D341Med (cell line): ENCODE data around the gene RMDN3.

ENCODE experiments used
- DNase-seq: peaks from one replicate; pipeline ENCODE4 v3.0.0; 2012; ENCODE audit warnings: low spot score

Gene RMDN3, protein sequence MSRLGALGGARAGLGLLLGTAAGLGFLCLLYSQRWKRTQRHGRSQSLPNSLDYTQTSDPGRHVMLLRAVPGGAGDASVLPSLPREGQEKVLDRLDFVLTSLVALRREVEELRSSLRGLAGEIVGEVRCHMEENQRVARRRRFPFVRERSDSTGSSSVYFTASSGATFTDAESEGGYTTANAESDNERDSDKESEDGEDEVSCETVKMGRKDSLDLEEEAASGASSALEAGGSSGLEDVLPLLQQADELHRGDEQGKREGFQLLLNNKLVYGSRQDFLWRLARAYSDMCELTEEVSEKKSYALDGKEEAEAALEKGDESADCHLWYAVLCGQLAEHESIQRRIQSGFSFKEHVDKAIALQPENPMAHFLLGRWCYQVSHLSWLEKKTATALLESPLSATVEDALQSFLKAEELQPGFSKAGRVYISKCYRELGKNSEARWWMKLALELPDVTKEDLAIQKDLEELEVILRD

DNA sequence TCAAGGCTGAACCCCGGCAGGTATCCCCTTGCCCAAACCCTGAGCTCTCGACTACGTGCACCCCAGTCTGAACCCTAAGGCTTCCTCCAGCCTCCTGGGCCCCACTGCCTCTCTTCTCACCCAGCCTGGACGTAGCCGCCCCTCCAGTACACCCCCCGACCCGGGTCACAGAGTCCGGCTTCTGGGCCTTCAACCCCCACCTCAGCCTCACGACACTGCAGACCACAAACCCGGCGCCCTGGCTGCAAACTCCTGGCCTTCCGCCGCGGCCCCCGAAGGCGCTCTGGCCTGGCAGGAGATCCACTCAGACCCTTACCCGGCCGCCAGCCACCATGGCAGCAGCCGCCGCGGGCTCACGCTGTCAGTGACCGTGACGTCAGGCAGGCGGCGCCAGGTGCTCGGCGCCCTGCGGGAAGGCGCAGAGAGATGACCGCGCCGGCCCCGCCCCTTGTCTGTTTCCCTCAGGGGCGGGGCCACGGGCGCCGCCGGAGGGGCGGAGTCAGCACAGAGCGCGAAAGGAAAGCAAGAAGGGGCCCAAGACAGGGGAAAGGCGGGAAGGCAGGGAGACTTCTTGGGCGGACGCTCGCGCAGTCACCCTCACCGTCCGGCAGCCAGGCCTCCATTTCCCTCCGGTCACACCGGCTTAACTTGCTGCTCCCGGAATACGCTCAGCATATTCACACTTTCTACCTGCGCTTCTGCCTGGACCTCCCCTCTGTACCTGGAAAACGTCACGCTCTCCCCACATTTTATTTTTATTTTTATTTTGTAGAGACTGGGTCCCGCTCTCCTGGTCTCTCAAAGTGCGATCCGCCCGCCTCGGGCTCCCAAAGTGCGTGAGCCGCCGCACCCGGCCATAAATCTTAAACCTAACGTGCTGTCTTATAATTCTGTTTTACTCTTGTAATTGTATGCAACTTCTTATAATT is at the start of gene RMDN3:
RMDN3 (minus strand) TSS at position 372 of the 929 bp plus-strand sequence. CDS start 471 bp downstream, outside the sequence.
- DNase-seq: peak; percentile 99

- no peak for DNase-seq
Observed at GRCh38 chr15:40803688-40804087, 48.6 kb upstream of the RMDN3 start.

DNA sequence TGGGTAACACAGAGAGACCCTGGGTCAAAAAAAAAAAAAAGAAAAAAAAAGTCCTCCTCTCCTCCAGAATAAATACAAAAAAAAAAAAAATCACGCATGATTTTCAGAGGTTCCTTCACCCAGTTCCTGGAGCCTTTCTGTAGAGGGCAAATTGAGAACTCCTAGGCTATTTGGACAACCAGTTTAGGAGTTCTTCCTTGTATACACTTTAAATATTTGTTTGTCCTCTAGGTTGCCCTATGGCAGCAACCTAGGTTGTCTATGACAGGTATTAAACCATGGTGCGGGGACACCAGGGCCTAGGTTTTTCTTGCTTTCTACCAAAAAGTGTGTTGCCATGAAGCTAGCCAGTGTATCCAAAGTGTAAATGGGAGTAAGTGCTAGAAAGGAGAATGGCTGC is 48.0 kb upstream of the RMDN3 start:
- DNase-seq: no peak

DNA sequence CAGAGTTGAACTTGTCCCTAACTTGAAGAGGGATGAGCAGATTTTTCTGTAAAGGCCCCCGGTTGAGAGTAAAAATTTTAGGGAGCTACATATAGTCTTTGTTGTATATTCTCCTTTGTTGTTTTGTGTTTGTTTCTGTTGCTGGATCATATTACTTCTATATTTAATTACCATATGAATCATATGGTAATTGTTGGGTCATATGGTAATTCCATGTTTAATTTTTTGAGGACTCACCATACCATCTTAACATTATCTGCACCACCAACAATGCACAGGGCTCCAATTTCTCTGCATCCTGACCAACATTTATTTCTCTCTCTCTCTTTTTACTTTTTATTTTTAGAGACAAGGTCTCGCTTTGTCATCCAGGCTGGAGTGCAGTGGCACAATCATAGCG is 44.5 kb upstream of the RMDN3 start:
- no peak for DNase-seq

GRCh38 chr15:40796512-40796911 is 41.5 kb upstream of the RMDN3 start:
- no peak for DNase-seq

GRCh38 chr15:40796041-40796440 is 41.0 kb upstream of the RMDN3 start:
- DNase-seq: no peak

DNA sequence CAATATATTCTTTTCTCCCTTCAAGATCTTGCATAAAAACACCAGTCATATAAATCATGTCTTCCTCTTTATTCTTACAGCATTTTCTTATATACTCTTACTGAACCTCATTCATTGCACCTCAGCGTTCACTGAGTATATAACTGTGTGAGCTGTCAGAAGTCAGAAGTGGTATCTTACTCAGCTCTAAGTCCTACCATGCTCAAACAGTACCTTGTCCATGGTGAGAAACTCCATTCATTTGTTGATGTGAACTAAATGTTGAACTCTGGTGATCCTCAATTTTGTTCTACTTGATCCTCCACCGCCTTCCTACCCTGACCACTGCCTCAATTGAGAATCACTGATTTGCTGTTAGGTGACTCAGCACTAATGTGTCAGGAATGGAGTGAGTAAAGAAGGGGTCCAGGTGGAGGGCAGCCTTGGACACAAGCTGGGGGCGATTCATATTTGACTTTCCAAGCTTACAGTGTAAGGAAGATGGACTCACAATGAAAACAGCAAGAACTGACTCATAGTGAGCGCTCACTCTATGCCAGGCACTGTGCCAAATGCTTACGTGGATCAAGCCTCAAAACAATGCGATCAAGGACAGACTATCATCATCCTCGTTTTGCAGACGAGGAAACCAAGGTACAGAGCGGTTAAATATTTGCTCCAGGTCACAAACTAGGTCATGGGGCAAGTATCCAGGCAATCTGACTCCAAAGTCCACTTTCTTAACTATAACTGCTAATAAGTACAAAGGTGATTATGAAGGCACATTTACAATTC is 38.3 kb upstream of the RMDN3 start:
- DNase-seq: no peak

DNA sequence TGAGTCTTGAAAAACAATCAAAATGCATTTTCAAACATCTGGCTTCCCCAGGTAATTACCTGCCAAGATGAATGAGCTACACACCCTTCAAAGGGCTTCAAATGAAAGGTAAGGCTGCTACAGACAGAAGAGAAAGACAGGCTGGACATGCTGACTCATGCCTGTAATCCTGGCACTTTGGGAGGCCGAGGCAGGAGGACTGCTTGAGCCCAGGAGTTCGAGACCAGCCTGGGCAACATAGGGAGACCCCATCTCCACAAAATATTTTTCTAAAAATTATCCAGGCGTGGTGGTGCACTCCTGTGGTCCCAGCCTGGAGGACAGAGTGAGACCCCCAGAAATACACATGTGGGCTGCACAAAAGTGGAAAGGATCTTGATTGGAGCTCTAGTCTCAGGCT is 37.3 kb upstream of the RMDN3 start:
- DNase-seq: no peak

- DNase-seq: no peak
Observed at GRCh38 chr15:40790718-40791117, 35.7 kb upstream of the RMDN3 start.

DNA sequence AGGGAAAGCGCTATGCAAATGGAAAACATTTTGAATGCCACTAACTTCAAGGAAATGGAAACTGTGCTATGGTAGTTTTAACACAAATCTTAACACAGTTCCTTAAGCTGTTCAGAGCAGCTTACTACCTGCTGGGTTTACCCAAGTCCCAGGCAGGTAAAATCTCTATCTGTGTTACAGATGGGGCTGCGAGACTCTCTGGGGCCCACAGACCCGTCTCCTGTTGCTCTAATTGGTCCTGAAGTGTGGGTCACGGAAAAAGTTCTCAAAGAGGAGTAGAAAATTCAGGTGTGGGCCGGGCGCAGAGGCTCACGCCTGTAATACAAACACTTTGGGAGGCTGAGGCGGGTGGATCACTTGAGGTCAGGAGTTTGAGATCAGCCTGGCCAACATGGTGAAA is 34.9 kb upstream of the RMDN3 start:
- DNase-seq: no peak

GRCh38 chr15:40789119-40789518 is 34.1 kb upstream of the RMDN3 start:
- no peak for DNase-seq

DNA sequence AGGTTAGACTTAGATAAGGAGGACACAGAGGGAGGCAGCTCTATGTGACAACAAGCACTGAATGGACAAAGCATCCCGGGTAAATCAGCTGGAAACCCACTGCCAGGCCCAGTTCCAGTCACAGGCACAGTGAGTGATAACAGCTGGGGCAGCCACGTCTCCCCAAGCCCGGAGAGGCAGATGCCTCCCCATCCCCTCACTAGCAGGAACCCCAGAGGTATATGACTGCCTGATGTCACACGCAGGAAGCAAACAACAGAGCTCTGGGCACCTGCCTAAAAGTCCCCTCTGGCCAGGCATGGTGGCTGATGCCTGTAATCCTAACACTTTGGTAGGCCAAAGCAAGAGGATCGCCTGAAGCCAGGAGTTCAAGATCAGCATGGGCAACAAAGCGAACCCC is 32.9 kb upstream of the RMDN3 start:
- DNase-seq: no peak

DNA sequence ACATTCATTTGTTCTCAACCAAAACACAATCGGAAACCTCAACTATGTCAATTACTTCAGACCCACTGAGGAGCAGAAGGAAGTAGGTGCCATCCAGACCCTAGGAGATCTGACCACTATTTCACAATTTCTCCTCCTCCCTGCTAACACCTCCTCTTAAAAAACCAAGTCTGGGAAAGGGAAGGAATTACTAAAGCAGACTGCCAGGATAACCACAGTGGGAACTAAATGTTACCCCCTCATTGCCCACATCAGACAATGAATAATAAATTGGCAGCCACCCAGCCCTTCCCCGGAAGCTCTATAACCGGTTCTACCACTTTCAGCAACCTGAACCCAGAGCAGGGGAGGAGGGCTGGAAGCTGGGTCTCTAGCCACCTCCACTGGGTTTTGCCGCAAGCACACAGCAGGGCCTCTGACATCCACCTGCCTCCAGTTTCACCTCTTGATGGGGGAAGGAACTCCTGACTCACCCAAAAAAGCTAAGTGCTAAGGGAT is 32.3 kb upstream of the RMDN3 start:
- no peak for DNase-seq

GRCh38 chr15:40785814-40786213 is 30.8 kb upstream of the RMDN3 start:
- DNase-seq: no peak

DNA sequence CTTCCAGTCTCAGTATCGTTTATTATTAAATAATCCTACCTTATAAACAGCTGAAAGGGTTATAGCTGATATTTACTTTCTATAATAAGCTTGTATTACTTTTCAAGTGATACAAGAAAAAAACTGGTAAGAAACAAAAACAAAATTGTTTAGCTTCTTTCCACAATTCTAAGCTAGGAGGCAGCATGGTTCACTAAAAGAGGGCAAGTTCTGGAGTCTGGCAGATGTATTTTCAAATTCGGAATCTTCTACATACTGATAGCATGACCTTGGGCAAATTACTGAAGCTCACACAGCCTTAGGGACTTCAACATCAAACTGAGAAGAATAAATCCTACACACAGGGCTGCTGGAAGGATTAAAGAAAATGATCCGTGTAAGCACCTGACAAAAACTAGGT is 30.1 kb upstream of the RMDN3 start:
- no peak for DNase-seq

GRCh38 chr15:40782609-40783227 is 27.7 kb upstream of the RMDN3 start:
- peak; percentile 88 for DNase-seq

- DNase-seq: no peak
Observed at GRCh38 chr15:40776537-40777141, 21.6 kb upstream of the RMDN3 start.

DNA sequence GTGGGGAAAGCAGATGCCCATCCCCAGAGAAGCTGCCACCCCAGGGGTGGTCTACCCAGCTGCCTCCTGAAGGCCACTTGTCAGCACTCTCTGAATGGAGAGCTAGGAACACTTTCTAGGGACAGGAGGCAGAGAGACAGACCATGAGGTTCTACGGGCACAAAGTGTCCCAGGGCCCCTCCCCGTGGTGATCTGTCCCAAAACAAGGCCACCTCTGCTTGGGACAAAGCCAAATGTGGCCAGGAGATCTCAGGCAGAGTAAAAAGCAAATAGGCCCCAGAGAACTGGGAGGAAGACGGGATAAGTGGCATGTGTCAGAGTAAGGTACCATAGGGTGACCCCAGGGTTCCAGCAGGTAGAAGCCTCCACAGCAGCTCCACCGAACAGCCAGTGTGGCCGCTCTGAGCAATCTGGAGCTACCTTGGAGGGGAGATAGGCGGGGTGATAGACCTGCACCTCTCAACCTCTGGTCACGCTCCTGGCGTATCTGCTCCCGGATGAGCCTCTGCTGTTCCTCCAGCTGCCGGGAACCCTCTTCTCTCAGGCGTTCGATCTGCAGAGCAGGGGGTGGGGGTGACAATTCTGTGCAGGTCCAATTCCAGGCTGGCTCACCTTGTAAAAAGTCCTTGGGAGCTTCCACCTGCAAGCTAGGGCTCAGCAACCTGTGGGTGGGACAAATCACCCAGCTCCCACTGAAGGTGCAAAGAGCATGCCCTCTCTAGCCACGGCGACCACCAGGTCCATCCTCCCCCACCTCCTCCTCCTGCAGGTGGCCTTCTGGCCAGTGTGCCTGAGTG is 20.9 kb upstream of the RMDN3 start:
- no peak for DNase-seq

- no peak for DNase-seq
Observed at GRCh38 chr15:40775007-40775406, 20.0 kb upstream of the RMDN3 start.

- no peak for DNase-seq
Observed at GRCh38 chr15:40773902-40774301, 18.8 kb upstream of the RMDN3 start.
